ENCODE results near the gene PDIA5. TPM values are rescaled to one million over a fixed set of nuclear protein-coding genes. Genes with fewer than 3 reads are reported as not detected.

Gene PDIA5
- total RNA-seq, 2 experiments from 2014 or later = 10.5 to 12.3 TPM

Small RNA genes within 50 kb of the gene (microRNA-seq; reads per million reads assigned to microRNA genes)
- gene MIR7110 (ENCODE audit: borderline microRNAs expressed, borderline replicate concordance) = 0.84 reads per million

Other genes starting within 250 kb of the PDIA5 start
- not detected for gene SEMA5B, start 39.3 kb upstream of the PDIA5 start, total RNA-seq
- gene SEC22A, start 134.9 kb downstream of the PDIA5 start, total RNA-seq = 10 to 100 TPM; 13.8 to 15.8 TPM

Data from activated CD4-positive, alpha-beta T cell treated with anti-CD3 and anti-CD28 coated beads, Interleukin-2, amount 10 ng/mL, durations not matched to agents 7 days and 5 days (primary cell).